Measurements from ENCODE around the gene KLK6. TPM values are rescaled to one million over a fixed set of nuclear protein-coding genes. Genes with fewer than 3 reads are reported as not detected.

Gene KLK6
- total RNA-seq, 4 donors from 2014 or later = not detected

DNA sequence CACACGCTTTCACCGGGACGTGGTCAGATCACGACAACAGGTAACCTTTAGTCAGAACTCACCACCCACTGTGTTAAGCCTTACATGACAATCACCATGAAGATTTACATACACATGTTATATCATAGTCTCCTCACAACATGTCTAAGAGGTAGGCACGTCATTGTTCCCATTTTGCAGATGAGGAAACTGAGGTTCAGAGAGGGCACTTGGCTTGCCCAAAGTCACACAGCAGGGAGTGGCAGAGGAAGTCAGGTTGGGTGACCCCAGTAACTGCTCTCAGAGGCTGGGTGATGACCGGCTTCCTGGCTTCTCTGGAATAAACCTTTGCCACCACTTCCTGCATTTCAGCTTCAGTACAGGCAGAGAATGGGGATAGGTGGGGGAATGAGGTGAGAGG, 44.9 kb upstream of the KLK6 start:
- Histone ChIP-seq H3K36me3 (no peaks in the 10 kb centered on the region), H3K4me3 (replicated peaks in 1 of 3) (no peak overlapping the region), H3K9me3 (no peaks in the 10 kb centered on the region), H3K27me3 (peaks cover 26% of the 10 kb centered on the region), H3K27ac (no peak overlapping the region), H3K4me1 (peaks cover 5 to 15% of the 10 kb centered on the region in 2 donors)
- no peak for DNase-seq
- TF ChIP-seq POLR2A (IDR thresholded peaks at IDR 0.05) = no peak
- TF ChIP-seq, protein P1, sequence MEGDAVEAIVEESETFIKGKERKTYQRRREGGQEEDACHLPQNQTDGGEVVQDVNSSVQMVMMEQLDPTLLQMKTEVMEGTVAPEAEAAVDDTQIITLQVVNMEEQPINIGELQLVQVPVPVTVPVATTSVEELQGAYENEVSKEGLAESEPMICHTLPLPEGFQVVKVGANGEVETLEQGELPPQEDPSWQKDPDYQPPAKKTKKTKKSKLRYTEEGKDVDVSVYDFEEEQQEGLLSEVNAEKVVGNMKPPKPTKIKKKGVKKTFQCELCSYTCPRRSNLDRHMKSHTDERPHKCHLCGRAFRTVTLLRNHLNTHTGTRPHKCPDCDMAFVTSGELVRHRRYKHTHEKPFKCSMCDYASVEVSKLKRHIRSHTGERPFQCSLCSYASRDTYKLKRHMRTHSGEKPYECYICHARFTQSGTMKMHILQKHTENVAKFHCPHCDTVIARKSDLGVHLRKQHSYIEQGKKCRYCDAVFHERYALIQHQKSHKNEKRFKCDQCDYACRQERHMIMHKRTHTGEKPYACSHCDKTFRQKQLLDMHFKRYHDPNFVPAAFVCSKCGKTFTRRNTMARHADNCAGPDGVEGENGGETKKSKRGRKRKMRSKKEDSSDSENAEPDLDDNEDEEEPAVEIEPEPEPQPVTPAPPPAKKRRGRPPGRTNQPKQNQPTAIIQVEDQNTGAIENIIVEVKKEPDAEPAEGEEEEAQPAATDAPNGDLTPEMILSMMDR (IDR thresholded peaks at IDR 0.05) = no peak
- WGBS, 2 donors = 83 to 89% methylated on average over 5 to 6 of the region's 6 CpGs
- intact Hi-C loops (cut with DNase I) = no loop called here

DNA sequence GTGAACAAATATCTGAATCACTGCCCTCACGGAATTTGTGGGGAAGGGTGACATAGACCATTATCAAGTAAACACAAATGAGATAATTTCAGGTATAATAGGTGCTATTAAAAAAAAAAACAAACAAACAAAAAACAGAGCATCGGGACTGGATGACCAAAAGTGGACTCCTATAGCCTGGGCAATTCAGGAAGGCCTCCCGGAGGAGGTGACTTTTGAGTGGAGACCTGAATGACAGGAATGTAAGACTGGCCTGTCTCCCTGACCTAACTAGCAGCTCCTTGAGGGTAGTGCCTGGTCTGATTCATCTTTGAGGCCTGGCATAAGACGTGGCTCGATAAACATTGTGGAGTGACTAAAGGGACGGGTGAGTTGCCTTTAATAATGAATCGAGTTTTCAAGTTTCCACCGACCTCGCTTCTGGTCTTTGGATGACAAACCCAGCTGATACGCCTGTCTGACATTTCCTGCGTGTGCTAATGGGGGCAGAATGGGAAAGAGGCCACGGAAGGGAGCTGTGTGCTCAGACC, 43.3 kb upstream of the KLK6 start:
- intact Hi-C loops (cut with DNase I) = no loop called here
- Histone ChIP-seq H3K9me3 (no peaks in the 10 kb centered on the region), H3K4me3 (replicated peaks in 1 of 3) (no peak overlapping the region), H3K4me1 (peaks cover 0 to 8% of the 10 kb centered on the region in 2 donors), H3K27me3 (peaks cover 16% of the 10 kb centered on the region), H3K27ac (no peak overlapping the region), H3K36me3 (no peaks in the 10 kb centered on the region)
- TF ChIP-seq, protein P1 (IDR thresholded peaks at IDR 0.05) = no peak
- TF ChIP-seq POLR2A (IDR thresholded peaks at IDR 0.05) = no peak
- WGBS, 2 donors = 72 to 75% methylated on average over 12 of the region's 12 CpGs
- no peak for DNase-seq

DNA sequence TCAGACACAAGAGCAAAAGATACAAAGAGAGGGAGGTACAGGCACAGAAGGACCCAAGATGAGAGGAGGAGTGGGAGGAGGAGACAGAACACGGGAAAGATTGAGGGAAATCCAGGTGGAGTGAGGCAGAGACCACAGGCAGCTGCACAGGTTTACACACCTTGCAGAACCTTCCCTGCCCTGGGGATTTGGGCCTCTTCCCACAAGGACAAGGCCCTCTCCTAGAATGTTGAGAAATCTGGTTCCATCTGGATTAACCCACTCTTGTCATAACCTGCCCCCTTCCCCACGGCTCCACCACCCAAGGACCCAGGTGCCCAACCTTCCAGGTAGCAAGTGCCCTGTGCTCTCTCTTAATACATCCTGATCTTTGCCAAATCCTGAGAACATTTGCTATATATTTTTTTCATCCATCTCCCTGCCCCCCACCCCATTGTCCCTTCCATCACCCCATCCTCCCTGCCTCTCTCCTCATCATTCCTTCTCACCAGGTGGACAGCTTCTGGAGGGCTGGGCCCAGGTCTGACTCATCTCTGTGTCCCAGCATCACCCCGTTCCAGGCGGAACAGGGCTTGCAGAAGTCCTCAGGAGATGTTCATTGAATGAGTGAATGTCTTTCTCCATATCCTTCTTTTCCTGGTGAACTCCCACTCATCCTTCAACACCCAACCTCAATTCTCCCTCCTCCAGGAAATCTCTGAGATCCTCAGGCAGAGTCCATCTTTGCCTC, 40.8 kb upstream of the KLK6 start:
- Histone ChIP-seq H3K36me3 (no peaks in the 10 kb centered on the region), H3K9me3 (no peaks in the 10 kb centered on the region), H3K27me3 (no peaks in the 10 kb centered on the region), H3K27ac (no peak overlapping the region), H3K4me1 (no peaks in the 10 kb centered on the region), H3K4me3 (replicated peaks in 1 of 3) (no peak overlapping the region)
- no peak for TF ChIP-seq POLR2A (IDR thresholded peaks at IDR 0.05)
- TF ChIP-seq, protein P1 (IDR thresholded peaks at IDR 0.05) = no peak
- DNase-seq = no peak
- intact Hi-C loops (cut with DNase I) = no loop called here
- WGBS, 2 donors = 64 to 68% methylated on average over 4 of the region's 4 CpGs

DNA sequence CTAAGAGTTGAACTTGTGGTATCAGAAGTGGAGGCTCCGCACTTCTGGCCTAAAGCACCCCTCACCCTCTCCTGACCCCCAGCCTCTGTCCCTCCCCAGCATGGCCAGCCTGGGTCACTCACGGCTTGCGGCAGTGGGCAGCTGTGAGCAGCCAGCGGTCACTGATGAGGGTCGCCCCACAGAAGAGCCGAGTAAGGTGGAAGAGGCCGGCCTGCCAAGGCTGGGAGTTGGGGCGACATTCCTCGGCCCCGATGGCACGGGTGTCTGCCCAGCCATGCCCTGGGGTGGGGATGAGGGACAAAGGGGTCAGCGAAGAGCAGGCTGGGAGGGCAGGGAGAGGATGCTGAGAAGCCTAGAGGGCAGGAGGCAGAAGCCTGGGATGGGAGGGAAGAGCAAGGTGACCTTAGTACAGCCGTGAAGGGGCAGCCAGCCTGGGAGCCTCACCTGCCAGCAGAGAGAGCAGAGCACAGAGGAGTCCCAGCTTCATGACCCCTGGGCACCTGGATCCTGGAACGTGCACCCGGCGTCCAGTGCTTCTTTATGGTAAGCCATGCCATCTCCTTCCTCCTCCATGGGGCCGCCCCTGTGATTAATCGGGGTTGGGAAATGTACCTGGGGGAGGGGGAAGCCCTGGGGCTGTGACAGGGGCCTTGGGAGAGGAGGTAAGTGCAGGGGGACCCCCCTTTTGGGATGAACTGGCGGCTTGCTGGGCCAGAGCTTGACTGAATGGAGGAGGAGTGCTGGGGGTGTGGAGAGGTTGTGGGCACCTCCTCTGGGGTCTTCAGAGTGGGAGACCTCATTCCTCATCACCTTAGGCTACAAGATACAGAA, 39.9 kb upstream of the KLK6 start:
- intact Hi-C loops (cut with DNase I) = no loop called here
- Histone ChIP-seq H3K27me3 (no peaks in the 10 kb centered on the region), H3K27ac (no peak overlapping the region), H3K9me3 (no peaks in the 10 kb centered on the region), H3K4me1 (no peaks in the 10 kb centered on the region), H3K36me3 (no peaks in the 10 kb centered on the region), H3K4me3 (replicated peaks in 1 of 3) (no peak overlapping the region)
- WGBS, 2 donors = 68 to 76% methylated on average over 19 of the region's 19 CpGs
- no peak for TF ChIP-seq POLR2A (IDR thresholded peaks at IDR 0.05)
- TF ChIP-seq, protein P1 (IDR thresholded peaks at IDR 0.05) = no peak
- no peak for DNase-seq

DNA sequence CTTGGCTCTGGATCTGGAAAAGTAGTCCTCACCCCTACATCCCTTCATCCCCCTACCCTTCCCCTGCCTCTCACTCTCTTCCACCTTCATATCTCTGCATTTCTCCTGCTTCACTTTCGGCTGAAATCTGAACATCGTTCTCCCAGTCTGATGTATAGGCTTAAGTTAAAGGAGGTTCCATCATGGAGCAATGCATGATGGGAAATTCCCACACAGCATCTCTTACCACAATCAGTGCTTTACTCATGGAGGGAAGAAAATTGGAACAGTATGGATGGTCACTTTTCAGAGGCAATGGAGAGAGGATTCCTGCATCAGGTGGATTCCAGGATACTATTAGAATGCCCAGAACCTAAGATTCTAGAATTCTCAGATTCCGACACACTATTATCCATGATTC, 38.1 kb upstream of the KLK6 start:
- no peaks in the 10 kb centered on the region for H3K4me1 ChIP-seq
- no peaks in the 10 kb centered on the region for H3K9me3 ChIP-seq
- H3K36me3 ChIP-seq = no peaks in the 10 kb centered on the region
- WGBS, 2 donors = 83 to 88% methylated on average over 3 of the region's 3 CpGs
- no peak overlapping the region for H3K4me3 ChIP-seq (replicated peaks in 1 of 3)
- no peak for DNase-seq
- H3K27me3 ChIP-seq = no peaks in the 10 kb centered on the region
- TF ChIP-seq, protein P1 (IDR thresholded peaks at IDR 0.05) = no peak
- no peak for TF ChIP-seq POLR2A (IDR thresholded peaks at IDR 0.05)
- intact Hi-C loops (cut with DNase I) = no loop called here
- no peak overlapping the region for H3K27ac ChIP-seq

All from thyroid gland (tissue), 4 donors.